Ovary (tissue), 3 donors: ENCODE results near the gene HTR3E.

Experiments
- CTCF ChIP-seq, 3 donors: fragments of 450-650 bp in 2 of 3; fragments of 200-600 bp in 1 of 3; IDR thresholded peaks; one replicate each; pipeline versions ENCODE4 v1.5.1 to v1.8.0; 2016 to 2022; ENCODE audit warnings: antibody characterized with exemption in 3 of 3, mild to moderate bottlenecking in 1 of 3
- POLR2A ChIP-seq: fragments of 450-650 bp; IDR thresholded peaks from one replicate; pipeline ENCODE4 v1.6.1; 2017; ENCODE audit warnings: antibody characterized with exemption, mild to moderate bottlenecking, moderate library complexity
- donor health status: DM: no; HTN: no; CAD: no.

GRCh38 chr3:184092199-184092598 is 4.7 kb upstream of the HTR3E start:
- TF ChIP-seq CTCF (IDR thresholded peaks at IDR 0.05) (no peak), POLR2A (no peak)
